NCI-H345 (cell line): ENCODE data around the gene ZNRF1.

Experiments used
- DNase-seq: peaks from one replicate; lab custom pipeline; 2025; lab: John Stamatoyannopoulos, UW

Gene ZNRF1

GRCh38 chr16:75027520-75028300 lies 28.9 kb downstream of the ZNRF1 start:
- DNase-seq = no peak

GRCh38 chr16:75028544-75029135 lies 29.8 kb downstream of the ZNRF1 start:
- no peak for DNase-seq

DNA sequence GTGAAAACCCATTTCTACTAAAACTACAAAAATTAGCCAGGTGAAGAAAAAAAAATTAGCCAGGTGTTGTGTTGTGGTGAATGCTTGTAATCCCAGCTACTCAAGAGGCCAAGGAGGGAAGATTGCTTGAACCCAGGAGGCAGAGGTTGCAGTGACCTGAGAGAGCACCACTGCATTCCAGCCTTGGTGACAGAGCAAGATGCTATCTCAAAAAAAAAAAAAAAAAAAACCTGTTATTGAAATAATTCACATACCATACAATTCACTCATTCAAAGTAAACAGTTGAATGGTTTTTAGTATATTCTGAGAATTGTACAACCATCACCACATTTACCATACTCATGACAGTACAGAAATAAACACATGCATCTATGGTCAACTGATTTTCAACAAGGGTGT lies 31.0 kb downstream of the ZNRF1 start:
- DNase-seq = no peak

DNA sequence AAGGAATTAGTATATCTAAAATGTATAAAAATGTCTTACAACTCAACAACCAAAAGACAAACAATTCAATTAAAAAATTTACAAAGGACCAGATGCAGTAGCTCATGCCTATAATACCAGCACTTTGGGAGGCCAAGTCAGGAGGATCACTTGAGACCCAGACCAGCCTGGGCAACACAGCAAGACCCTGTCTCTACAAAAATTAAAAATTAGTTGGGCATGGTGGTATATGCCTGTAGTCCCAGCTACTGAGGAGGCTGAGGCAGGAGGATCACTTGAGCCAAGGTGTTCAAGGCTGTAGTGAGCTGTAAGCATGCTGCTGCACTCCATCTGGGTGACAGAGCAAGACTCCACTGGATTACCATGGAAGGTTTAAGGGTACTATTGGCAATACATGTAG lies 33.8 kb downstream of the ZNRF1 start:
- no peak for DNase-seq

GRCh38 chr16:75035410-75035968 lies 36.7 kb downstream of the ZNRF1 start:
- DNase-seq = no peak

- DNase-seq = no peak
These were observed 39.4 kb downstream of the ZNRF1 start for GRCh38 chr16:75038036-75038858.

DNA sequence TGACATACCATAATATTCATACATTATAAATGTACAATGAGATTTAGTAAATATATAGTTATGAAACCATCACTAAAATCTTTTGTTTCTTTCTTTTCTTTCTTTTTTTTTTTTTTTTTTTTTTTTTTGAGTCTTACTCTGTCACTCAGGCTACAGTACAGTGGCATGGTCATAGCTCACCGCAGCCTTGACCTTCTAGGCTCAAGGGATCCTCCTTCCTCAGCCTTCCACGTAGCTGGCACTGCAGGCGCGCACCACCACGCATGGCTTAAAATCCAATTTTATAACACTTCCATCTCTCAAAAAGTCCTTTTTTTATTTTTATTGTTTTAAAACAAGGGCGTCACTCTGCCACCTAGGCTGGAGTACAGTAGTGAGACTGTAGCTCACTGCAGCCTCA lies 41.1 kb downstream of the ZNRF1 start:
- no peak for DNase-seq

DNA sequence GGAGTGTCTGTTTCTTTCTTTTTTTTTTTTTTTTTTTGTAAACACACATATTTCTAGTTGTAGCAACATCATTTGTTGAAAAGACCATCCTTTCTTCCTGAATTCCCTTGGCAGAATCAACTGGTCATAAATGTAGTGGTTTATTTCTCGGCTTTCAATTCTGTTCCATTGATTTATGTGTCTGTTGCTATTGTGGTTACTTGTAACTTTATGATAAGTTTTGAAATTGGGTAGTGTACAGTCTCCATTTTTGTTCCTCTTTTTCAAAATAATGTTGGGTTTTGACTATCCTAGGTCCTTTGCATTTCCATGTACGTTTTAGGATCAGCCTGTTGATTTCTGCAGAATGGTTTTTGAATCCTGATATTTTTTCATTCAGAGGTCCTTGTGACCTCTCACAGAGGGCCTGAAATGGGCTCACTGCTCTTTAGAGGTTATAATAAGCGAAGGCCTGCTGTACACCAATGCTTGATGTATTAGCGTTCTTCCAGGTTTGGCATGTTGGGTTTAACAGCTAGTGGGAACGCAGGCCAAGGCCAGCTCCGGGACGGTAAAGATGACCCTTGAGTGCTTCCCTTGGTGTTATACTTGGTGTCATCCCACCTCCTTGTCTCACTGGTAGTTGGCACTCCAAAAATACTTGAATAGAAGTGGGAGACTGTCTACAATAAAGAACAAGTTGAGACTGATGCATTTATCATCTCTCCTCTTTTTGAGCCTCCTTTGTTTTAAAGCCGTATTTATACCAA lies 43.8 kb downstream of the ZNRF1 start:
- DNase-seq = no peak

DNA sequence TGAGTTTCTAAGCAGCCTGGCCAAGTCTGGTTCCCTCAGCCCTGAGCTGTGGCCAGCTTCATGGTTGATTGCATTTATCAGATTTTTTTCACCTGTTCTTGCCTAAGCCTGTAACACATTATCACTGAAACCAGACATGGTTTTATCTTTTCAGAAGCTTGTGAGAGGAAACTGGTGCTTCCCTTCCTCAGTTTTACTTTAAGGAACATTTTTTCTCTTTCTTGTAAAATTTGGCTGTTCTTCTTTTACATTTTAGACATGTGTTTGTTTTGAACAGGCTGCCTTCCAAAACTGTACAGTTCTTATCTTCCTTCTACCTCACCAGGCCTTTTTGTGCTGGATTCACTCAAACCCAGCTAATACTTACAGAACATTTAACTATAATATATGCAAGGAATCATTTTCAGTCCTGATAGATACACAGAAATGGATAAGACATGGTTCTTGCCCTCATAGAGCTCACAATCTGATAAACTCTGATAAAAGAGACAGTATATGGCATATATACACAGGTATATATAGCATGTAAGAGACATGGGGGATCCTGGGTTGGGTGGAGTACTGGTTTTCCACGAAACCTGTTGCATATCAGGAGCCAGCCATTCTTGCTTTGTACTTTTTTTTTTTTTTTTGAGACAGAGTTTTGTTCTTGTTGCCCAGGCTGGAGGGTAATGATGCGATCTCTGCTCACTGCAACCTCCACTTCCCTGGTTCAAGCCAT lies 44.5 kb downstream of the ZNRF1 start:
- DNase-seq = no peak

DNA sequence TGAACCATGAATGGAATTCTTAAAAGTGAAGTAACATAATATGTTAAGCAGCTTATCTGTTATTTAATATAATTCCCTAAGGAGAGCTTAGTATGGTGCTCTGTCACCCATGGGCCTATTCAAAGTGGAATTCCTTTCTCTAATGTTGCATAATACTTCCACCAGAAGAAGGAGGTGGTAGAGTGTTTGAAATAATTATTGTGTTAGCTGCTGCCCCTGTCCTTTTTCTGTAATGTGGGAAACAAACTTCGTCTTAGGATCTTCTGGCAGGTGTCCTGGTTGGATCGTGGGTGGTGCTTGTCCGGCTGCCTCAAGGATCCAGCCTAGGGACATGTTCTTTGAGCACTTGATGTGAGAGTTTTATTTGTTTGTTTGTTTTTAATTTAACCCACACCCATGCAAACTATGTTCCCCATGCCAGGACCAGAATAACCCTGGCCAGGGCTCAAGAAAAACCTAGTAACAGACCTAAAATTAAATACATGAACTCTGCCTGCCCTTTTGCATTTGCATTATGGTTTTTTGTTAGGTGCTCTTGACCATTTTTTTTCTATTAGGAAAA lies 46.1 kb downstream of the ZNRF1 start:
- no peak for DNase-seq

DNA sequence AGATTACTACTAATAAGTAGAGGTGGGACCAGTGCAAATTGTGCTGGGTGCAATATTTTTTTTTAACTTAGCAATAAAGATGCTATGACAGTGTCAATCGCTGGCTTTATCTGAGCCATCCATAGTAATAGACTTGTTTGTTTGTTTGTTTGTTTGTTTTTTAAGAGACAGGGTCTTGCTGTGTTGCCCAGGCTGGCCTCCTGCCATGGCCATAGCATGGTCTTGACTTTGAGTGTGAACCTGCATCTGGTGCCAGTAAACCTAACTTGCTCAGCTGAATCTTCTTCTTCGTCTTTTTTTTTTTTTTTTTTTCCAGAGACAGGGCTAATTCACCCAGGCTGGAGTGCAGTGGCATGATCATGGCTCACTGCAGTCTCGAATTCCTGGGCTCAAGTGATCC lies 46.6 kb downstream of the ZNRF1 start:
- DNase-seq = no peak

- DNase-seq = no peak
These were observed 49.2 kb downstream of the ZNRF1 start for GRCh38 chr16:75048054-75048453.

DNA sequence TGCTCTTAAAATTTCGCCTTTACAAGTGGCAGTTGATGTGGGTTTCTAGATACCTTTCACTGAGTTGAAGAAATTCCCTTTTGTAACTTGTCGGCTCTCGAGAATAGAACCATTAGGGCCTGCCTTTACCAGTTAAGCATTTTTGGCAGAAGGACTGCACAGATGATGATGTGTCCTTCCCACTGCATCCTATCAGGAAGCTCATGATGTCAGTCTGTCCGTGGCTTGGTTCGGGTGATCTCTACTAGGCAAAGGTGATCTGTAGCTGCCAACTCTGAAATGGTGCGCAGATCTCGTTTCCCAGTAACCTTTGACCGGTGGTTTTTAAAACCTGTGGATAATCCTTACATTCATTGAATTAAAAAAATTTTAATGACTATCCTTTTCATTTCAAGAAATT lies 49.7 kb downstream of the ZNRF1 start:
- no peak for DNase-seq

DNA sequence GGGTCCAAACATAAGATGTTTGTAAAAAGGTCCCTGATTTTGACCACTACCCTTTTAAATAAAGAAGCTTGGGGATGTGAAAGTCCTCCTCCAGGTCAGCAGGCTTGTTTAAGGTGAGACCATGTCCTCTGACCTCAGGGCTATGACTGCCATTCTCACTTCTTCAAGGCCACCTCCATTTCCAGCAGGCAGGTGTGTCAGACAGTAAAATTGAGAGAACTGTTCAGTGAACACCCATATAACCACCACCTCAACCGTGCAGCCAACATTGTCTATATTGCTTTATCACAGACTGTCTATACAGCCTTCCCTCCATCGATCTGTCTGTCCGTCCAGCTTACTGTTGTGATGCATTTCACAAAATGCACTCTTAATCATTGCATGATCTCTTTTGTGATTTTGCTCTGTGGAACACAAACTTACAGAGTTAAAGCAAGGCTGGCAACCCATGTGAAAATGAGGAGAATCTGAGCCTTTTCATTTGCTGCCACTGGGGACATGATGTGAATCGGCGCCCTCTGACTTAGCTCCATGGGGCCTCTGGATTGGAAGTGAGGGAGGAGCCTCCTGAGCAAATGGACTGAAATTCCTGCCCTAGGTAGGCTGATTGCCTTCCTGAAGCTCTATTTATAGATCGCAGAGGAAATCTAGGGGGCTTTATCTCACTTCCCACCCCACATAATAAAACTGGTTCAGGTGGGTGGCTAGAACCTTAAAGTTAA lies 53.8 kb downstream of the ZNRF1 start:
- DNase-seq = no peak

DNA sequence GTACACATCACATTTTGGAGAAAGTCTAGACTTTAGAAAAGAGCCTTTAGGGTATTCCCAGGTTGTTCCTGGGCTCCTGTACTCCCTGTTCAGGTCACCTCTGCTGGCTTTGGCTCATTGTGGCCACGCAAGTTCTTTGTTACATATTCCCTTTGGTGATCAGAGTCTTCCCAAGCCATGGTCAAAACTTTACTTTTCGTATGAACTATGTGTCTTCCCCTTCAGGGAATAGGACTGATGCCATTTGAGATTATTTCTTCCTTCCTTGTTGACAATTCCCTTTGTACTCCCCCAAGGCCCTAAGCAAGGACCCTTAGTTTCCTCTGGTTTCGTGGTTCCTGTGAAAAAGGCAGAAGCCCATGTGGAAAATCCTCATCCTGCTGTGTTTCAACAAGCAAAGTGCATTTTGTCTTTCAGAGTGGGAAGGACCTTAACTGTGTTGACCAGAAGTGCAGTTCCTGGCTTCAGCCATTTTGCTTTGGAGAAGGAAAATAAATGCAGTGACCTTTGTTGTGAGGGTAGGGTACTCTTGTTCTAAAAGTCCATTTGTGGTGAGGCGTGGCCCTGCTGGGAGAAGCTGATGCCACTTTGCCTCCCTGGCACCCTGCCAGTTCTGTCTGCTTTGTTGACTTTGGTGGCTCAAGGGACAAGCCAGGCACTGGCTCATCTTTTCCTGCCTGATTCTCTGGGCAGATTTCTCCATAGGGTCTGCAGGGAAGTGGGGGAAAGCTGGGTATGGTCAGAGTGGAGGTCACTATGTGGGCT lies 55.1 kb downstream of the ZNRF1 start:
- peak; percentile 82 for DNase-seq

- no peak for DNase-seq
These were observed 55.7 kb downstream of the ZNRF1 start for GRCh38 chr16:75054556-75054947.

DNA sequence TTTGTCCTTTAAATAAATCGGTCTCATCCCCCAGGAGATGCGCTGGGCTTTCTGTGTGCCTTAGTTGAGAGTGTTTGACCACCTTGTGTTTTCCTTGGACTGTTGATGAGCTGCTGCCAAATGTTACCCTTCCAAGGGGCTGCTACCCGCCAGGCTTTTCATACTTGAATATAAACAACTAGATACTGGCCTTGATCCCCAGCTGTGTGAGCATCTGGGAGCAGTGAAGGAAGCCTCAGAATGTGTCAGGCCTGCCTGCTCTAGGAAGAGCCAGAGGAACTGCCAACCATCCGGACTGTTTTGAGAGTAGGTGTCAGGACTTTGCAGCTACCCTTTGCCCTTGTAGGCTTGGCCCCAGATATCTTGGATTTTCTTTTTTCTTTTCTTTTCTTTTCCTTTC lies 60.0 kb downstream of the ZNRF1 start:
- no peak for DNase-seq

- DNase-seq = no peak
These were observed 60.6 kb downstream of the ZNRF1 start for GRCh38 chr16:75059411-75059810.

GRCh38 chr16:75060723-75061122 lies 61.9 kb downstream of the ZNRF1 start:
- DNase-seq = no peak

- no peak for DNase-seq
These were observed 62.8 kb downstream of the ZNRF1 start for GRCh38 chr16:75061669-75062068.
